Spleen (tissue), 7 donors: ENCODE data around the gene SKI.
"Not testable (repeated sequence)": the region's sequence is repeated elsewhere in the genome, so short reads cannot be mapped to it uniquely, and the experiment has no call there.

Experiments
- POLR2A ChIP-seq, 3 donors: fragments of 450-650 bp; IDR thresholded peaks; one replicate each; pipeline ENCODE4 v1.5.1; 2017; ENCODE audit warnings: antibody characterized with exemption in 3 of 3, mild to moderate bottlenecking in 1 of 3
- TF ChIP-seq, protein P1 (sequence below), 11 experiments: fragments of 200-600 bp in 7 of 11; fragments of 450-650 bp in 4 of 11; sonication (generic) in 4 of 11; IDR thresholded peaks in 8 of 11; conservative IDR thresholded peaks in 3 of 11; 1 replicate in 7 of 11; 2 replicates in 4 of 11; pipeline versions ENCODE4 v1.4.0 to v1.8.0; 2016 to 2021; ENCODE audit warnings: antibody characterized with exemption in 11 of 11, inconsistent platforms in 4 of 11, mild to moderate bottlenecking in 1 of 11
- donor health status: DM: no; HTN: no; CAD: no; lungs with moderate emphysema.
- donor health status: DM: no; HTN: no; CAD: no.
- donor health status: DM: no; HTN: no; CAD: no.

- TF ChIP-seq, protein P1, sequence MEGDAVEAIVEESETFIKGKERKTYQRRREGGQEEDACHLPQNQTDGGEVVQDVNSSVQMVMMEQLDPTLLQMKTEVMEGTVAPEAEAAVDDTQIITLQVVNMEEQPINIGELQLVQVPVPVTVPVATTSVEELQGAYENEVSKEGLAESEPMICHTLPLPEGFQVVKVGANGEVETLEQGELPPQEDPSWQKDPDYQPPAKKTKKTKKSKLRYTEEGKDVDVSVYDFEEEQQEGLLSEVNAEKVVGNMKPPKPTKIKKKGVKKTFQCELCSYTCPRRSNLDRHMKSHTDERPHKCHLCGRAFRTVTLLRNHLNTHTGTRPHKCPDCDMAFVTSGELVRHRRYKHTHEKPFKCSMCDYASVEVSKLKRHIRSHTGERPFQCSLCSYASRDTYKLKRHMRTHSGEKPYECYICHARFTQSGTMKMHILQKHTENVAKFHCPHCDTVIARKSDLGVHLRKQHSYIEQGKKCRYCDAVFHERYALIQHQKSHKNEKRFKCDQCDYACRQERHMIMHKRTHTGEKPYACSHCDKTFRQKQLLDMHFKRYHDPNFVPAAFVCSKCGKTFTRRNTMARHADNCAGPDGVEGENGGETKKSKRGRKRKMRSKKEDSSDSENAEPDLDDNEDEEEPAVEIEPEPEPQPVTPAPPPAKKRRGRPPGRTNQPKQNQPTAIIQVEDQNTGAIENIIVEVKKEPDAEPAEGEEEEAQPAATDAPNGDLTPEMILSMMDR (IDR thresholded peaks at IDR 0.05 in 8 of 11, conservative IDR thresholded peaks at IDR 0.05 in 3 of 11): not testable (repeated sequence)
- TF ChIP-seq POLR2A (IDR thresholded peaks at IDR 0.05): not testable (repeated sequence)
These were observed 18.9 kb downstream of the SKI start for GRCh38 chr1:2247045-2247394.
